ENCODE data around the gene KRT82. TPM values are rescaled to one million over a fixed set of nuclear protein-coding genes. Genes with fewer than 3 reads are reported as not detected.

KRT82 gene
- total and polyA plus RNA-seq, 3 donors from 2014 or later = not detected

DNA sequence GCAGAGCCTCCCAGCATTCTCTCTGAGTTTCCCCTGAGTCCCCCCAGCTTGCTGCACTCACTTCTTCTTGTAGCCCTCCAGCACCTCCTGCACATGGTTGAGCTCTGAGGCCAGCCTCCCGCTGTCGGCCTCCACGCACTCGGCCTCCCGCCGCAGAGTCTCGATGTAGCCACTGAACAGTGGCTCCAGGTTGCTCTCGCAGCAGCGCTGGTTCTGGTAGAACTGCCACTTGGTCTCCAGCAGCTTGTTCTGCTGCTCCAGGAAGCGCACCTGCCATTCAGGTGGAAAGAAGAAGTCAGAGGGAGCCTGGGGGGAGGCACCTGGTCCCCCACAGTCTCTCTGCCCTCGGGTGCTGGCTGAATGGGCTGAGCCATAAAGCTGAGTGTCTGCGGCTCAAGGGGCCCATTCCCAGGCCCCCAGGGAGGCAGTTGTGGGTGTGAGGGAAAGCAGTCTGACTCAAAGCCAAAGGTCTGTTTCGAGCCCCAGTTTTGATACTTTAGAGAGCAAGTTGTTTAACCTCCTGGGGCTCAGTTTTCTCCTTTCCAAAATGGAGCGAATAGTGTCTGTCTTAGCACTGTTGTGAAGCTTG, 41.1 kb downstream of the KRT82 start:
- DNase-seq = no peak
- no peak for TF ChIP-seq POLR2A (IDR thresholded peaks at IDR 0.05)
- TF ChIP-seq, protein P1, sequence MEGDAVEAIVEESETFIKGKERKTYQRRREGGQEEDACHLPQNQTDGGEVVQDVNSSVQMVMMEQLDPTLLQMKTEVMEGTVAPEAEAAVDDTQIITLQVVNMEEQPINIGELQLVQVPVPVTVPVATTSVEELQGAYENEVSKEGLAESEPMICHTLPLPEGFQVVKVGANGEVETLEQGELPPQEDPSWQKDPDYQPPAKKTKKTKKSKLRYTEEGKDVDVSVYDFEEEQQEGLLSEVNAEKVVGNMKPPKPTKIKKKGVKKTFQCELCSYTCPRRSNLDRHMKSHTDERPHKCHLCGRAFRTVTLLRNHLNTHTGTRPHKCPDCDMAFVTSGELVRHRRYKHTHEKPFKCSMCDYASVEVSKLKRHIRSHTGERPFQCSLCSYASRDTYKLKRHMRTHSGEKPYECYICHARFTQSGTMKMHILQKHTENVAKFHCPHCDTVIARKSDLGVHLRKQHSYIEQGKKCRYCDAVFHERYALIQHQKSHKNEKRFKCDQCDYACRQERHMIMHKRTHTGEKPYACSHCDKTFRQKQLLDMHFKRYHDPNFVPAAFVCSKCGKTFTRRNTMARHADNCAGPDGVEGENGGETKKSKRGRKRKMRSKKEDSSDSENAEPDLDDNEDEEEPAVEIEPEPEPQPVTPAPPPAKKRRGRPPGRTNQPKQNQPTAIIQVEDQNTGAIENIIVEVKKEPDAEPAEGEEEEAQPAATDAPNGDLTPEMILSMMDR (IDR thresholded peaks at IDR 0.05) = no peak
- intact Hi-C loops (cut with DNase I; ENCODE audit: low total_unique reads) = no loop called here
- H3K27me3 ChIP-seq = no peaks in the 10 kb centered on the region
- no peaks in the 10 kb centered on the region for H3K4me1 ChIP-seq
- H3K27ac ChIP-seq = no peak overlapping the region
- H3K4me3 ChIP-seq = no peak overlapping the region
- H3K9me3 ChIP-seq = no peaks in the 10 kb centered on the region
- WGBS, 2 donors = 80 to 86% methylated on average over 13 to 14 of the region's 14 CpGs
- no peaks in the 10 kb centered on the region for H3K36me3 ChIP-seq (ENCODE audit: low read depth, missing control alignments)

DNA sequence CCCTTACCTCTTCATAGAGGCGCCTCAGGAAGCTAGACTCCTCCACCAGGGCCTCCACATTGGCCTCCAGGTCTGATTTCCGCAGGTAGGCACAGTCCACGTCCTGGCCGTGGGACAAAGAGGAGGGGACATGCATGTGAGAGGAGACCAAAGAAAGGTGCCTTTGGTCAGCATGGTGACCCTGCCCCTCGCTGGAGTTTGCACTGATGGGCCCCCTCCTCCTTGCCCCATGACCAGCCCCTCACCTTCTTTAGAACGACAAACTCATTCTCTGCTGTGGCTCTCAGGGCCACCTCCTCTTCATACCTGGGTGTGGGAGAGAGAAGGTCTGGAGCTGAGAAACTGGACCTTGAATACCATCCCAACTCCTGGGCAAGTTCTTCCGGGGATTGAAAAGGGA, 42.1 kb downstream of the KRT82 start:
- Histone ChIP-seq H3K36me3 (ENCODE audit: low read depth, missing control alignments) (no peaks in the 10 kb centered on the region), H3K4me3 (no peak overlapping the region), H3K9me3 (no peaks in the 10 kb centered on the region), H3K4me1 (no peaks in the 10 kb centered on the region), H3K27me3 (no peaks in the 10 kb centered on the region), H3K27ac (no peak overlapping the region)
- no peak for DNase-seq
- 78 to 87% methylated on average over 5 to 7 of the region's 7 CpGs for WGBS, 2 donors
- intact Hi-C loops (cut with DNase I; ENCODE audit: low total_unique reads) = no loop called here
- no peak for TF ChIP-seq POLR2A (IDR thresholded peaks at IDR 0.05)
- TF ChIP-seq, protein P1 (IDR thresholded peaks at IDR 0.05) = no peak

- Histone ChIP-seq H3K4me1 (no peaks in the 10 kb centered on the region), H3K36me3 (ENCODE audit: low read depth, missing control alignments) (no peaks in the 10 kb centered on the region), H3K4me3 (no peak overlapping the region), H3K27ac (no peak overlapping the region), H3K9me3 (no peaks in the 10 kb centered on the region), H3K27me3 (no peaks in the 10 kb centered on the region)
- no peak for TF ChIP-seq POLR2A (IDR thresholded peaks at IDR 0.05)
- TF ChIP-seq, protein P1 (IDR thresholded peaks at IDR 0.05) = no peak
- DNase-seq = no peak
- intact Hi-C loops (cut with DNase I; ENCODE audit: low total_unique reads) = no loop called here
- WGBS, 2 donors = 96 to 100% methylated on average over 4 to 12 of the region's 12 CpGs
Measured at GRCh38 chr12:52363111-52363679, 42.9 kb downstream of the KRT82 start.

DNA sequence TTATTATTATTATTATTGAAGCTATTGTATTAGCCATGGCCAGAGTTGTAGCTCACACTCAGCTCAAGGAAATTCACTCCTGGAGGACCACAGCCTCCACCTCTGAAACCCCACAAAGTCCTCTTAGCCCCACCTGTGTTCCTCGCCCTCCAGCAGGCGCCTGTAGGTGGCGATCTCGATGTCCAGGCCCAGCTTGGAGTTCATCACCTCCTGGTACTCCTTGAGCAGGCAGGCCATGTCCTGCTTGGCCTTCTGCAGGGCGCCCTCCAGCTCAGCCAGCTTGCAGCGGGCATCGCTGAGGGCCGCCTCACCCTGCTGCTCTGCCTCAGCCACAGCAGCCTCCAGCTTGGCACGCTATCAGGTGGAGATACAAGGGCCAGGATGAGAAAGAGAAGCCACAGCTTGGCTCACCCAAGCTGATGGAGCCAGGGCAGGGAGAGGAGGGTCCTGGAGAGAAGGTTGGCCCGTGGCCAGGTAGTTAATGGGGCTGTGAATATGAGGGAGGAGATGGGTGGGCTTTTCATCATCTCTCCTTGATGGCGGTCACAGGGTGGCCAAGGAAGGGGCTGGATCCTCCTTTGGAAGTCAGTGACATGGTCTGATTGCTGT, 43.9 kb downstream of the KRT82 start:
- H3K4me1 ChIP-seq = no peaks in the 10 kb centered on the region
- H3K4me3 ChIP-seq = no peak overlapping the region
- DNase-seq = no peak
- no peak overlapping the region for H3K27ac ChIP-seq
- H3K27me3 ChIP-seq = no peaks in the 10 kb centered on the region
- intact Hi-C loops (cut with DNase I; ENCODE audit: low total_unique reads) = no loop called here
- 86 to 93% methylated on average over 7 to 11 of the region's 11 CpGs for WGBS, 2 donors
- H3K9me3 ChIP-seq = no peaks in the 10 kb centered on the region
- TF ChIP-seq POLR2A (IDR thresholded peaks at IDR 0.05) = no peak
- TF ChIP-seq, protein P1 (IDR thresholded peaks at IDR 0.05) = no peak
- H3K36me3 ChIP-seq (ENCODE audit: low read depth, missing control alignments) = no peaks in the 10 kb centered on the region

All from testis (tissue), 3 donors.